OCI-LY7 (cell line): ENCODE data around the gene WNT16.
A peak's percentile ranks its signal among the peaks of the same experiment; 100 is the strongest.

Source experiments
- EZH2phosphoT487 ChIP-seq: fragments of 200-600 bp; sonication (generic); IDR thresholded peaks from 2 replicates; pipeline ENCODE4 v1.6.1; 2018; ENCODE audit warnings: low read depth, borderline replicate concordance, mild to moderate bottlenecking, mixed run types, antibody characterized with exemption, low read length, moderate library complexity, mixed read lengths
- TF ChIP-seq, protein P1 (sequence below): fragments of 200-600 bp; sonication (generic); conservative IDR thresholded peaks from 2 replicates; pipeline ENCODE4 v1.5.1; 2014; ENCODE audit warnings: mild to moderate bottlenecking, antibody characterized with exemption, low read length, moderate library complexity, mixed read lengths

DNA sequence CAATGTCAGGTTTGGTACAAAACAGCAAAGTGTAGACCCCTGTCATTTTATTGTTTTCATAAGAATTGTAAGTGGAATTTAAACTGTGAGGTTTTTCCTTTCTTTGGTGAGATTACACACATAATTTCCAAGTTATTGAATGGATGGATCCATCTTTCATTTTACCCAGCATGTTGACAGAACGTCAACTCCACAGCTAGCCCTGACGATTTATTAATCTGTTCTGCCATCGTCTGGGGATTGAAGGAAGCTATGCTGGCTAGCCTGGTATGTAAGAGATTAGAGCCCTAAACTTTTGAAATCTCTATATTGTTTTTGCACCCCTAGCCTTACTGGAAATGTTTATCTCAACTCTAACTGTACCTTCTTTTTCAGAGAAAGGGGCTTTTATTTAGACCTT, 8.6 kb downstream of the WNT16 start:
- TF ChIP-seq, protein P1, sequence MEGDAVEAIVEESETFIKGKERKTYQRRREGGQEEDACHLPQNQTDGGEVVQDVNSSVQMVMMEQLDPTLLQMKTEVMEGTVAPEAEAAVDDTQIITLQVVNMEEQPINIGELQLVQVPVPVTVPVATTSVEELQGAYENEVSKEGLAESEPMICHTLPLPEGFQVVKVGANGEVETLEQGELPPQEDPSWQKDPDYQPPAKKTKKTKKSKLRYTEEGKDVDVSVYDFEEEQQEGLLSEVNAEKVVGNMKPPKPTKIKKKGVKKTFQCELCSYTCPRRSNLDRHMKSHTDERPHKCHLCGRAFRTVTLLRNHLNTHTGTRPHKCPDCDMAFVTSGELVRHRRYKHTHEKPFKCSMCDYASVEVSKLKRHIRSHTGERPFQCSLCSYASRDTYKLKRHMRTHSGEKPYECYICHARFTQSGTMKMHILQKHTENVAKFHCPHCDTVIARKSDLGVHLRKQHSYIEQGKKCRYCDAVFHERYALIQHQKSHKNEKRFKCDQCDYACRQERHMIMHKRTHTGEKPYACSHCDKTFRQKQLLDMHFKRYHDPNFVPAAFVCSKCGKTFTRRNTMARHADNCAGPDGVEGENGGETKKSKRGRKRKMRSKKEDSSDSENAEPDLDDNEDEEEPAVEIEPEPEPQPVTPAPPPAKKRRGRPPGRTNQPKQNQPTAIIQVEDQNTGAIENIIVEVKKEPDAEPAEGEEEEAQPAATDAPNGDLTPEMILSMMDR: peak; percentile 72
- TF ChIP-seq EZH2phosphoT487: no peak
